KMS-11 (cell line): ENCODE measurements around the gene MAGI2.

Source experiments
- H2AFZ ChIP-seq: fragments of 200-600 bp; sonication (generic); 2 replicates; pipeline ENCODE4 v1.6.1; 2016; ENCODE audit warnings: antibody characterized with exemption, mixed run types, low read depth
- H3K27ac ChIP-seq: fragments of 200-600 bp; sonication (generic); 2 replicates; pipeline ENCODE4 v1.6.1; 2016; ENCODE audit warnings: mild to moderate bottlenecking, mixed run types
- H3K27me3 ChIP-seq: fragments of 200-600 bp; sonication (generic); 2 replicates; pipeline ENCODE4 v1.6.1; 2017; ENCODE audit warnings: mild to moderate bottlenecking, low read depth, mixed run types, moderate library complexity; ENCODE audit not compliant: insufficient read depth
- H3K36me3 ChIP-seq: fragments of 200-600 bp; sonication (generic); 2 replicates; pipeline ENCODE4 v1.6.1; 2017; ENCODE audit warnings: mild to moderate bottlenecking, mixed run types; ENCODE audit not compliant: insufficient read depth
- H3K4me1 ChIP-seq: fragments of 200-600 bp; sonication (generic); 2 replicates; pipeline ENCODE4 v1.6.1; 2016; ENCODE audit warnings: mild to moderate bottlenecking, low read depth, mixed run types; ENCODE audit not compliant: poor library complexity, severe bottlenecking
- H3K4me2 ChIP-seq: fragments of 200-600 bp; sonication (generic); 2 replicates; pipeline ENCODE4 v1.7.0; 2016; ENCODE audit warnings: mild to moderate bottlenecking, mixed run types
- H3K4me3 ChIP-seq: fragments of 200-600 bp; sonication (generic); IDR thresholded peaks from 2 replicates; pipeline ENCODE4 v1.6.1; 2017; ENCODE audit warnings: low read depth, low read length, mixed read lengths; ENCODE audit not compliant: insufficient read depth
- H3K79me2 ChIP-seq: fragments of 200-600 bp; sonication (generic); 2 replicates; pipeline ENCODE4 v1.6.1; 2016; ENCODE audit warnings: low read depth, mixed run types; ENCODE audit not compliant: insufficient read depth
- H3K9ac ChIP-seq: fragments of 200-600 bp; sonication (generic); 2 replicates; pipeline ENCODE4 v1.6.1; 2016; ENCODE audit warnings: mild to moderate bottlenecking, mixed run types
- H4K20me1 ChIP-seq: fragments of 200-600 bp; sonication (generic); 2 replicates; pipeline ENCODE4 v1.6.1; 2016; ENCODE audit warnings: mild to moderate bottlenecking, mixed run types; ENCODE audit not compliant: insufficient read depth
- TF ChIP-seq, protein P1 (sequence below): fragments of 200-600 bp; sonication (generic); conservative IDR thresholded peaks from 2 replicates; pipeline ENCODE4 v1.6.1; 2017; ENCODE audit warnings: low read depth, mild to moderate bottlenecking, antibody characterized with exemption, low read length, moderate library complexity, mixed read lengths

Gene MAGI2

DNA sequence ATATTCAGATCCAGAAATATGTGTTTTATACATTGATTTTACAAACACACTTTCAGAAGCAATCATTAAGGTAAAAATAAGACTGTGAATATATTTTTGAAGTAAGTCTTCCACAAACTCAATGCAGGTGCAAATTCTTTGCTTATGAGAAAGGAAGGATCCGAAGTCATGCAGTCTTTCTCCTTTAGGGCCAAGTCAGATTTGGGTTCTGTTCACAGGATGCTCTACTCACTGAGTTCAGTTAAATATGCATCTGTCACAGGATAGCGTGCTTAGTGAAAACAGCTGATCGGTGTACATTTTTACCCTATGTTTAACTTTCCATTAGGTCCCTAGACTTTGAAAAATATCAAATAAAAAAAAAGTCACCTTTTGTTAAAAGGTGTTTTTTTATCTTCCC lies 1046.4 kb downstream of the MAGI2 start:
- no peaks in the 10 kb centered on the region for H3K79me2 ChIP-seq
- H3K4me3 ChIP-seq: no peak overlapping the region
- no peaks in the 10 kb centered on the region for H3K4me1 ChIP-seq
- H2AFZ ChIP-seq: no peak overlapping the region
- no peaks in the 10 kb centered on the region for H4K20me1 ChIP-seq
- TF ChIP-seq, protein P1, sequence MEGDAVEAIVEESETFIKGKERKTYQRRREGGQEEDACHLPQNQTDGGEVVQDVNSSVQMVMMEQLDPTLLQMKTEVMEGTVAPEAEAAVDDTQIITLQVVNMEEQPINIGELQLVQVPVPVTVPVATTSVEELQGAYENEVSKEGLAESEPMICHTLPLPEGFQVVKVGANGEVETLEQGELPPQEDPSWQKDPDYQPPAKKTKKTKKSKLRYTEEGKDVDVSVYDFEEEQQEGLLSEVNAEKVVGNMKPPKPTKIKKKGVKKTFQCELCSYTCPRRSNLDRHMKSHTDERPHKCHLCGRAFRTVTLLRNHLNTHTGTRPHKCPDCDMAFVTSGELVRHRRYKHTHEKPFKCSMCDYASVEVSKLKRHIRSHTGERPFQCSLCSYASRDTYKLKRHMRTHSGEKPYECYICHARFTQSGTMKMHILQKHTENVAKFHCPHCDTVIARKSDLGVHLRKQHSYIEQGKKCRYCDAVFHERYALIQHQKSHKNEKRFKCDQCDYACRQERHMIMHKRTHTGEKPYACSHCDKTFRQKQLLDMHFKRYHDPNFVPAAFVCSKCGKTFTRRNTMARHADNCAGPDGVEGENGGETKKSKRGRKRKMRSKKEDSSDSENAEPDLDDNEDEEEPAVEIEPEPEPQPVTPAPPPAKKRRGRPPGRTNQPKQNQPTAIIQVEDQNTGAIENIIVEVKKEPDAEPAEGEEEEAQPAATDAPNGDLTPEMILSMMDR: no peak
- no peak overlapping the region for H3K27ac ChIP-seq
- H3K4me2 ChIP-seq: no peak overlapping the region
- H3K27me3 ChIP-seq: no peaks in the 10 kb centered on the region
- no peak overlapping the region for H3K9ac ChIP-seq
- H3K36me3 ChIP-seq: no peaks in the 10 kb centered on the region

GRCh38 chr7:78406531-78406930 lies 1046.9 kb downstream of the MAGI2 start:
- no peaks in the 10 kb centered on the region for H3K79me2 ChIP-seq
- H3K27me3 ChIP-seq: no peaks in the 10 kb centered on the region
- H4K20me1 ChIP-seq: no peaks in the 10 kb centered on the region
- no peak overlapping the region for H3K27ac ChIP-seq
- H3K36me3 ChIP-seq: no peaks in the 10 kb centered on the region
- H2AFZ ChIP-seq: no peak overlapping the region
- H3K4me1 ChIP-seq: no peaks in the 10 kb centered on the region
- no peak overlapping the region for H3K9ac ChIP-seq
- TF ChIP-seq, protein P1: no peak
- H3K4me3 ChIP-seq: no peak overlapping the region
- no peak overlapping the region for H3K4me2 ChIP-seq

DNA sequence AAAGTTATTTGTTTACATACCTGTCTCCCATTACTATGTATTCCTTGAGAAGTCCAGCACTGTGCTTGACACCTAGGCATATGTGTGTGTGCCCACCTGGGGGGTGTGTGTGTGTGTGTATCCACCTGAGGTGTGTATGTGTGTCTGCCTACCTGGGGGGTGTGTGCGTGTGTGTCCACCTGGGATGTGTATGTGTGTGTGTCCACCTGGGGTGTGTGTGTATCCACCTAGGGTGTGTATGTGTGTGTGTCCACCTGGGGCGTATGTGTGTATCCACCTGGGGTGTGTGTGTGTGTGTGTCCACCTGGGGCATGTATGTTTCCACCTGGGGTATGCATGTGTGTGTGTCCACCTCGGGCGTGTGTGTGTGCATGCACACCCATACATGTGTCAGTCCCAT lies 1051.4 kb downstream of the MAGI2 start:
- Histone ChIP-seq H3K9ac (no peak overlapping the region), H3K27me3 (no peaks in the 10 kb centered on the region), H3K27ac (no peak overlapping the region), H3K79me2 (no peaks in the 10 kb centered on the region), H3K36me3 (no peaks in the 10 kb centered on the region), H4K20me1 (no peaks in the 10 kb centered on the region), H2AFZ (no peak overlapping the region), H3K4me1 (no peaks in the 10 kb centered on the region), H3K4me2 (no peak overlapping the region), H3K4me3 (no peak overlapping the region)
- TF ChIP-seq, protein P1: no peak

DNA sequence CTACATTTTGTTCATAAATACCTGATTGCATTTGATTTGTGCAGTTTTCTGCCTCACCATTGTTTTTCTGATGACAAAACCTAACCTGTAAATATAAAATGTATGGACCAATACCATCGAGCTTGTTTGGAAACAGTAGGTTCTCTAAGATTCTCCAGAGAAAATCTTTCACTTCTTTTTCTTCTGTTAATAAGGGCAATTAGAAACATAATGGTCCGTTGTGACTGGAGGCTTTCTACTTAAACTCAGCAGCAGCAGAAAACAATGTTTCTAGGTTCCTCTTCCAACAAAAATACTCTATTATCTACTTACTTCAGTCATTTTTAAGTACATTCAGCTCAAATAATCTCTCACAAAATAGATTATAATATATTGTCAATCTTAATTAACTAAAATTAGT lies 1053.4 kb downstream of the MAGI2 start:
- Histone ChIP-seq H3K27ac (no peak overlapping the region), H3K4me1 (no peaks in the 10 kb centered on the region), H4K20me1 (no peaks in the 10 kb centered on the region), H3K9ac (no peak overlapping the region), H3K79me2 (no peaks in the 10 kb centered on the region), H2AFZ (no peak overlapping the region), H3K4me2 (no peak overlapping the region), H3K4me3 (no peak overlapping the region), H3K27me3 (no peaks in the 10 kb centered on the region), H3K36me3 (no peaks in the 10 kb centered on the region)
- TF ChIP-seq, protein P1: no peak
